Measurements from ENCODE around the gene MCRIP1.
A peak's percentile ranks its signal among the peaks of the same experiment; 100 is the strongest.

MCRIP1 gene

GRCh38 chr17:81833160-81833920 is at the start of gene MCRIP1:
MCRIP1 (minus strand) TSS chr17:81833291; CDS start chr17:81824506, 8,785 bp downstream.
- peak; percentile 100 for DNase-seq (ENCODE audit: low spot score)

GRCh38 chr17:81879121-81879520 is 46.0 kb upstream of the MCRIP1 start:
- no peak for DNase-seq (ENCODE audit: low spot score)

GRCh38 chr17:81878294-81878693 is 45.2 kb upstream of the MCRIP1 start:
- DNase-seq (ENCODE audit: low spot score) = no peak

- DNase-seq (ENCODE audit: low spot score) = no peak
Observed at GRCh38 chr17:81877569-81877968, 44.5 kb upstream of the MCRIP1 start.

GRCh38 chr17:81871387-81872230 is 38.5 kb upstream of the MCRIP1 start:
- DNase-seq (ENCODE audit: low spot score) = peak; percentile 97

- DNase-seq (ENCODE audit: low spot score) = peak; percentile 60
Observed at GRCh38 chr17:81870981-81871386, 37.9 kb upstream of the MCRIP1 start, which contains the start of gene ARHGDIA. ARHGDIA (minus strand) TSS chr17:81871337; CDS start chr17:81869930, 1,407 bp downstream.

- no peak for DNase-seq (ENCODE audit: low spot score)
Observed at GRCh38 chr17:81870131-81870980, 37.3 kb upstream of the MCRIP1 start.

GRCh38 chr17:81869221-81870130 is 36.4 kb upstream of the MCRIP1 start:
- peak; percentile 86 for DNase-seq (ENCODE audit: low spot score)

- peak; percentile 65 for DNase-seq (ENCODE audit: low spot score)
Observed at GRCh38 chr17:81868674-81869220, 35.7 kb upstream of the MCRIP1 start.

- no peak for DNase-seq (ENCODE audit: low spot score)
Observed at GRCh38 chr17:81867991-81868673, 35.0 kb upstream of the MCRIP1 start.

GRCh38 chr17:81867170-81867990 is 34.3 kb upstream of the MCRIP1 start:
- DNase-seq (ENCODE audit: low spot score) = no peak

- no peak for DNase-seq (ENCODE audit: low spot score)
Observed at GRCh38 chr17:81866440-81867169, 33.5 kb upstream of the MCRIP1 start.

- no peak for DNase-seq (ENCODE audit: low spot score)
Observed at GRCh38 chr17:81865733-81866439, 32.8 kb upstream of the MCRIP1 start.

GRCh38 chr17:81865358-81865732 is 32.3 kb upstream of the MCRIP1 start:
- no peak for DNase-seq (ENCODE audit: low spot score)

- no peak for DNase-seq (ENCODE audit: low spot score)
Observed at GRCh38 chr17:81863833-81864768, 31.0 kb upstream of the MCRIP1 start.

GRCh38 chr17:81863123-81863675 is 30.1 kb upstream of the MCRIP1 start:
- no peak for DNase-seq (ENCODE audit: low spot score)

All from iPS-NIHi11 (cell line).